ENCODE data around the gene NCAM2. TPM values are rescaled to one million over a fixed set of nuclear protein-coding genes. Genes with fewer than 3 reads are reported as not detected.

The NCAM2 gene
- total and polyA plus RNA-seq, 2 of the 4 experiments (the other 2 are of a cell fraction), result 2.7 to 5.0 TPM

DNA sequence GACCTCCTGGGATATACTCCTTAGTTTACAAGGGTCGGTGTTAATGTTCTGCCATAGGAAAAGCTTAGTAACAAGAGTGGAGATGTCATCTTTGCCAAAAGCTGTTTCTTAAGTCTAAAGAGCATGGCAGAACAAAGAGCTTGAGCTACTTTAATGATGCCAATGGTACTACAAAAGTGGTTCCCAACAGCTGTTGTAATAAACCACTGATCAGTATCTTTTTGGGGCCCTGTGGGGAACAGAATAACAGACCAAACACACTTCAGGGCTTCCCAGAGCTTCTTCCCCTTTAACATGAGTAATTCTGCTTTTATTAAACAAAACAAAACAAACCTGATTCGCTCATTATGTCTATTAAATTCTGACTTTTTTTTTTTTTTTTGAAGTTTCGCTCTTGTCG lies 116.3 kb downstream of the NCAM2 start:
- Histone ChIP-seq H2BK20ac (ENCODE audit: low read depth, low read length) (no peak overlapping the region), H3K9me3 (ENCODE audit: control insufficient read depth, insufficient read depth, low read length) (no peaks in the 10 kb centered on the region), H4K20me1 (ENCODE audit: insufficient read depth, low read length) (no peaks in the 10 kb centered on the region), H3K4ac (ENCODE audit: low read depth, low read length) (no peak overlapping the region), H3K9ac (ENCODE audit: low read depth, low read length) (no peak overlapping the region), H2BK15ac (ENCODE audit: low read depth, low read length) (no peak overlapping the region), H4K8ac (ENCODE audit: low read depth in 2 of 2, low read length in 2 of 2) (no peak overlapping the region), H3K4me2 (ENCODE audit: low read depth, low read length) (no peak overlapping the region), H3K18ac (ENCODE audit: low read depth, low read length) (no peak overlapping the region), H2BK5ac (ENCODE audit: low read depth, low read length, poor library complexity, severe bottlenecking) (no peak overlapping the region), H2AFZ (replicated peaks; ENCODE audit: low read length, poor library complexity) (no peak overlapping the region), H2AK5ac (ENCODE audit: low read depth, low read length) (no peak overlapping the region), H3K4me1 (ENCODE audit: control insufficient read depth, insufficient read depth, low read length) (no peaks in the 10 kb centered on the region), H4K91ac (ENCODE audit: insufficient read depth, low read depth, low read length) (no peak overlapping the region), H3K14ac (replicated peaks; ENCODE audit: low read depth, low read length) (no peak overlapping the region), H3K36me3 (ENCODE audit: control insufficient read depth, insufficient read depth, low read length) (no peaks in the 10 kb centered on the region), H3K4me3 (ENCODE audit: insufficient read depth, low read depth, low read length) (no peak overlapping the region), H3K79me1 (ENCODE audit: low read depth in 1 of 2, low read length in 2 of 2) (no peaks in the 10 kb centered on the region), H3K9me1 (ENCODE audit: insufficient read depth, low read length) (no peaks in the 10 kb centered on the region), H3K27me3 (ENCODE audit: control insufficient read depth, insufficient read depth, low read length) (no peaks in the 10 kb centered on the region), H3K27ac (ENCODE audit: insufficient read depth, low read length) (no peak overlapping the region), H2BK120ac (ENCODE audit: low read depth, low read length) (no peak overlapping the region), H3K23ac (ENCODE audit: low read depth, low read length) (no peak overlapping the region), H3K56ac (ENCODE audit: extremely low read depth, insufficient read depth, low read length) (no peak overlapping the region), H4K5ac (ENCODE audit: low read depth, low read length) (no peak overlapping the region), H2AK9ac (replicated peaks; ENCODE audit: low read depth, low read length, poor library complexity) (no peak overlapping the region)
- intact Hi-C loops (cut with micrococcal nuclease), result no loop called here
- in situ Hi-C loops (cut with MboI; ENCODE audit: low sequenced_read_pairs), result no loop called here
- dilution Hi-C loops (cut with HindIII; ENCODE audit: low sequenced_read_pairs, unreplicated experiment), result no loop called here
- ATAC-seq (ENCODE audit: low read depth) (no peak), DNase-seq (no peak)
- CTCF ChIA-PET, result no interaction called here
- no CpG with 5 or more reads among the region's 4 CpGs for WGBS, 2 experiments (ENCODE audit: extremely low coverage in 2 of 2, insufficient read length in 1 of 2)
- POLR2A ChIA-PET (ENCODE audit: unreplicated experiment), result no interaction called here
- BruUV-seq (replicated peaks), result no TSS peak
- TF ChIP-seq CEBPB (IDR thresholded peaks at IDR 0.05; ENCODE audit: low read depth, low read length) (no peak), RCOR1 (IDR thresholded peaks at IDR 0.05; ENCODE audit: insufficient replicate concordance, low read length) (no peak), RAD21 (IDR thresholded peaks at IDR 0.05; ENCODE audit: low read length) (no peak), CHD1 (IDR thresholded peaks at IDR 0.05; ENCODE audit: low read depth, low read length) (no peak), SMC3 (IDR thresholded peaks at IDR 0.05; ENCODE audit: low read depth, low read length) (no peak), POLR2A (IDR thresholded peaks at IDR 0.05; ENCODE audit: low read depth, low read length) (no peak), RFX5 (IDR thresholded peaks at IDR 0.05; ENCODE audit: low read depth, low read length) (no peak), BHLHE40 (IDR thresholded peaks at IDR 0.05; ENCODE audit: low read depth, low read length) (no peak), NFE2L2 (IDR thresholded peaks at IDR 0.05; ENCODE audit: low read depth, low read length) (no peak), MAFK (IDR thresholded peaks at IDR 0.05; ENCODE audit: low read depth, low read length) (no peak), MXI1 (IDR thresholded peaks at IDR 0.05; ENCODE audit: borderline replicate concordance, low read depth, low read length) (no peak), CTCF (conservative IDR thresholded peaks at IDR 0.05; ENCODE audit: low read depth, low read length) (no peak), USF2 (IDR thresholded peaks at IDR 0.05; ENCODE audit: low read depth, low read length) (no peak), FOS (IDR thresholded peaks at IDR 0.05; ENCODE audit: low read depth, low read length) (no peak), MAZ (IDR thresholded peaks at IDR 0.05; ENCODE audit: borderline replicate concordance, low read depth, low read length) (no peak)
- TF ChIP-seq, protein P1, sequence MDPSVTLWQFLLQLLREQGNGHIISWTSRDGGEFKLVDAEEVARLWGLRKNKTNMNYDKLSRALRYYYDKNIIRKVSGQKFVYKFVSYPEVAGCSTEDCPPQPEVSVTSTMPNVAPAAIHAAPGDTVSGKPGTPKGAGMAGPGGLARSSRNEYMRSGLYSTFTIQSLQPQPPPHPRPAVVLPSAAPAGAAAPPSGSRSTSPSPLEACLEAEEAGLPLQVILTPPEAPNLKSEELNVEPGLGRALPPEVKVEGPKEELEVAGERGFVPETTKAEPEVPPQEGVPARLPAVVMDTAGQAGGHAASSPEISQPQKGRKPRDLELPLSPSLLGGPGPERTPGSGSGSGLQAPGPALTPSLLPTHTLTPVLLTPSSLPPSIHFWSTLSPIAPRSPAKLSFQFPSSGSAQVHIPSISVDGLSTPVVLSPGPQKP (IDR thresholded peaks at IDR 0.05; ENCODE audit: borderline replicate concordance, low read depth, low read length), result no peak
